Renal cortical epithelial cell (primary cell): ENCODE measurements around the gene EFHD2. TPM values are rescaled to one million over a fixed set of nuclear protein-coding genes. Genes with fewer than 3 reads are reported as not detected.

Source experiments
- DNase-seq: peaks from one replicate; pipeline ENCODE4 v3.0.0-alpha.2; 2011; ENCODE audit warnings: low read depth
- total RNA-seq: library from RNA; depleted of rRNA; stranded (reverse); fragments of >200 nt; gene quantifications from 2 replicates; pipeline ENCODE4 v1.2.3, GENCODE V29; 2014

EFHD2 gene
- total RNA-seq, 1 donor from 2014 or later = 27.8 TPM

DNA sequence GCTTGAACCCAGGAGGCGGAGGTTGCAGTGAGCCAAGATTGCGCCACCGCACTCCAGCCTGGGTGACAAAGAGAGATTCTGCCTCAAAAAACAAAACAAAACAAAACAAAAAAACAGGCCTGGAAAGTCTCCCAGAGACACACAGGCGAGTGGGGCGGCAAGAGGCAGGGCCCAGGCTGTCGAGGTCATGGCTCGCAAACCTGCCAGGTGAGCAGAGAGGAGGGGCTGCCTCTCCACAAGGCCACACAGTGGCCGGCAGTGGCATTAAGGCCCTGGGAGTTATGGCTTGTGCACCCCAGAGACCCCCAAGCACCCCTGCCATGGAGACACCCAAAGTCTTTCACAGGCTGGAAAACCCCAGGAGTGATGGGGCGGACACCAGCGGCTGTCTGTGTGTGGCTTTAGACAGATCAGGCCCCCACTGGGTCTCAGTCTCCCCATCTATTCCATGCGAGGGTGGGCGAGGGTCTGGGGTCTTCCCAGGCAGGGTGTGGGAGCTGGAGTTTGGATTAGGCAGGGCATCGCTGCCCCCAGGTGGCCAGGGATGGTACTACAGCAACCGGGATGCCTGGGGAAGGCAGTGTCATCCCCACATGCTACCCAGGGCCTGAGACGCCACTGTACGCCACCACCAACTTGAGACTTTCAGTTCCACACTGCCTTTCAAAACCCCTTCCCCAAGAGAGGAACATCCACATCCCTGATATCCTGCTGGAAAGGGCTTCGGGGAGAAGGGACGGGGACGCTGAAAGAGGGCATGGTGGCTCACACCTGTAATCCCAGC, 21.3 kb downstream of the EFHD2 start:
- no peak for DNase-seq

DNA sequence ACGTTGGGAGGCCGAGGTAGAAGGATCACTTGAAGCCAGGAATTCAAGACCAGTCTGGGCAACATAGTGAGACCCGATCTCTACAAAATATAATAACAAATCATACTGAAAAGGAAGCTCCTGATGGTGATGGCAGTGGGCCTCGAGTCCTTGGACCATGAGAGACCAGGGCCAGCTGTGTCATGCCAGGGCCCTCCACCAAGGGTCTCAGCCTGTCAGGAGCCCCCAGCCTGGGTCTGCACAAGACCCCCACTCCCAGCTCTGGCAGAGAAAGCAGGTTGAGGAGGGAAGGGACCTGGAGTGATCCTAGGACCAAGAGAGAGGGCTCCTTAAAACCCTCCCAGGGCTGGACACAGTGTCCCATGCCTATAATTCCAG, 21.9 kb downstream of the EFHD2 start:
- DNase-seq = no peak

DNA sequence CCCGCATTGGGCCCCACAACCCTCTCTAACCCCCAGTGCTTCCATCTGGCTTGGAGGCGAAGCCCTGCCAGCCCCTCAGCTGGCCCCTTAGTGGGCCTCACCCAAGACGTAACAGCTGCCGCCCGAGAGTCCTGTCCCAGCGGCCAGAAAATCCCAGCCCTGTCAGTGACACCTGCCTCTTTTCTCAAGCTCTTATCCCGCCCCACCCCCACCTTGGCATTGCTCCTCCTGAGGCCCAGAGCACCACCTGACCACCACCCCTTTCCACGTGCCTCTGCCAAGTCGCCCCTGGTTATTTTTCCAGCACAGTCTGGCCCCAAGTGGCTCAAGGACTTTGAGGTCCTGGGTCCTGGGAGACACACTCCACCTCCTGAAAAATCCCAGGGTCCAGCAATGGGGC, 22.6 kb downstream of the EFHD2 start:
- no peak for DNase-seq

DNA sequence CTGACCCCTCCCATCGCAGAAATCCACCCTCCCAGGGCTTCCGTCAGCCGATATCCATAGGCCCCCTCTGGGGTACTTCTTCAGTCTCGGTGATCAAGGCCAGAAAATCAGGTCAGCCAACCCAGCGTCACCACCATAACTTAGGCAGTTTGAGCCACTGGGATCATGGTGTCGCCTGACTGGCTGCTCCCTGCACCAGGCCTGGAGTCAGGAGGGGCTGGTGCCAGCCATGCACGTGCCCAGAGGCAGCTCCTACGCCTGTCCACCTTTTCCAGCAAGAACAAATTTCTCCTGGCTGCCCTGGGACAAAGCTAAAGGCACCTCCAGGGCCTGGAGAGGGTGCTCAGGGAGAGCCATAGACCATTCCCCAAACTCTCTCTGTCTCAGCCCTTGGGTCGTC, 23.8 kb downstream of the EFHD2 start:
- DNase-seq = no peak

DNA sequence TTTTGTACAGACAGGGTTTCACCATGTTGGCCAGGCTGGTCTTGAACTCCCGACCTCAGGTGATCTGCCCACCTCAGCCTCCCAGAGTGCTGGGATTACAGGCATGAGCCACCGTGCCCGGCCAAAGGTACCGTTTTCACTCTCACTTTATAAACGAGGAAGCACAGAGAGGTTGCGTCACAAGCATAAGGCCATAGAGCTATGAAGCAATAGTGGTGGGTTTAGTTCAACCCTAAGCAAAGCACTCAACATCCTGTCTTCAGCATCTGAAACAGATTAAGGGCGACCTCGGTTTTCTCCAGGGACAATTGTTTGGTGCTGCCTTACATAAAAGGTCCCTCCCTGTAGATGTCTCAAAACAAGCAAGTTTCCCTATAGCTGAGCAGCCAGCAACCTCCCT, 25.1 kb downstream of the EFHD2 start:
- peak; percentile 44 for DNase-seq

DNA sequence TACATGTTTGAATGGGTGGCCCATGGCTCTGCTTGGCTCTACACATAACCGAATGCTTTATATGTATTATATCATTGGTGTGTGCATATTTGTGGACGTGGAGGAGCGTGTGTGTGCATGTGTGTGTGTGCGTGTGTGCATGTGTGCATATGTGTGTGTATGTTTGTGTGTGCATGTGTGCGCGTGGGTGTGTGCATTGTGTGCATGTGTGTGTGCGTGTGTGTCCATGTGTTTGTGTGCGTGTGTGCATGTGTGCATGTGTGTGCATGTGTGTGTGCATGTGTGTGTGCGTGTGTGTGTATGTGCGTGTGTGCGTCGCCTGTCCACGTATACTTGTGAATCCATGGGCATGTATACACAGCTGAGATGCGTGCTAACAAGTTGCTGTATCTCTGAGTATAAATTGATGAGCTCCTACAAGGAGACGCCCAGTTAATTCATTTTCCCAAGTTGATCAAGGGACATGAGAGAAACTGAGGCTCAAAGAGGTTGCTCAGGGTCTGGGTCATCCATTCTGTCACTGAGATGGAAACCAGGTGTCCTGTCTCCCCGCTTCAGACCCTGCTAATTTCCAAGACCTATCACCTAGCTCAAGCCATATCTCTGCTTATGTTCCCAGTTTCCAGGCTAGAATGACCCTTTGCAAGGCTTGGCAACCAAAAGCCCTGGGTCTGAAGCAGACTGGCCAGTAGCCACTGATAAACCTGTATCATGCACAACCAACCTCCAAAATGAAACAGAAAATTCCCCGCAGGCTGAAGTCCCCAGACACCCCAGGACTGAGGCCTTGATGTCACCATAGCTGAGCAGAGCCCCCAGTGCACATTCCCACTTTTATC, 25.8 kb downstream of the EFHD2 start:
- no peak for DNase-seq

DNA sequence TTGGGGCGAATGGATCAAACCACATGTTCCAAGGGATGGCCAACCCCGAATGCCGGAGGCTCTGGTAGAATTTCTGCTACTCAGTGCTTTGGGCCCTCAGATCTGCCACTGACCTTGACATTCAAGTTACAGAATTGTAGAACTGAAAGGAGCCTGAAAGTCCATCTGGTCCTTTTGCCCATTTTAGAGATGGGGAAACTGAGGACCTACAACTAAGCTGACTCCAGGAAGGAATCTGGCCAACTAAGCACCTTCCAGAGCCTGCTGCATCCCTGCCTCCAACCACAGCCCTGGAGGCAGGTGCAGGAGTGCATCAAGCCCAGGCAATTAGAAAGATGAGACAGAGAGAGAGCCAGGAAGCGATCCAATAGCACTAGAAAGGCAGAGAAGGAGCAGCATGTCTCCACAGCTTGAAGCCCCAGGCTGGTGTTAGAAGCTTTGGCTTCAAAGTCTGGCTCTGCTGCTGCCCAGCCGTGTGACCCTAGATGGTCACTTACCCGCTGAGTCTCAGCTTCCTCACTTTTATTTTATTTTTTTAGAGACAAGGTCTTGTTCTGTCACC, 27.3 kb downstream of the EFHD2 start:
- no peak for DNase-seq

DNA sequence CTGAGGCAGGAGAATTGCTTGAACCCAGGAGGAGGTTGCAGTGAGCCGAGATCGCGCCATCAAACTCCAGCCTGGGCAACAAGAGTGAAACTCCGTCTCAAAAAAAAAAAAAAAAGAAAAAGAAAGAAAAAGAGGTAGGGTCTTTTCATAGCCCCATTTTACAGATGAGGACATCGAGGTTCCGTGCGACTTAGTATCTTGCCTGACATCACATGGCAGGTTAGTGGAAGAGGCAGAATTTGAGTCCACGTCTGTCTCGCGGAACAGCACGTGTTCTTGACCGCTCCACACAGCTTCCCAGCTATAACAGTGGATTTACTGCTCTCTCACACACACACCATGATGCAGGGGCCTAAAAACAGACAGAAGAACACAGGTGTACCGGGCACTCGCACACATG, 29.6 kb downstream of the EFHD2 start:
- DNase-seq = no peak

DNA sequence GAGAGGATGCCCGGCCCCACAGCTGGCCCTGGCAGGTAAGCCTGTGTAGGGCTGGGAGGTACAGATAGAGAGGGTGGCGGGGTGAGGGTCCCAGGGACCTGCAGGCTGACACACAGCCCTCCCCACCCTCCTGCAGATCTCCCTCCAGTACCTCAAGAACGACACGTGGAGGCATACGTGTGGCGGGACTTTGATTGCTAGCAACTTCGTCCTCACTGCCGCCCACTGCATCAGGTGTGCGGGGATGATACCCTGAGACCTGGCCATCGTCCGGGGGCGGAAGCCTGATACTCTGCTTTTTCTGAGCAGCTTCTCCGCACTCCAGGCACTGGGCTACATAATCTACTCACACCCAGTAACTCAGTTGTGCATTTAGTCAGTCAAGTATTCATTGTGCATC, 30.7 kb downstream of the EFHD2 start:
- DNase-seq = no peak

DNA sequence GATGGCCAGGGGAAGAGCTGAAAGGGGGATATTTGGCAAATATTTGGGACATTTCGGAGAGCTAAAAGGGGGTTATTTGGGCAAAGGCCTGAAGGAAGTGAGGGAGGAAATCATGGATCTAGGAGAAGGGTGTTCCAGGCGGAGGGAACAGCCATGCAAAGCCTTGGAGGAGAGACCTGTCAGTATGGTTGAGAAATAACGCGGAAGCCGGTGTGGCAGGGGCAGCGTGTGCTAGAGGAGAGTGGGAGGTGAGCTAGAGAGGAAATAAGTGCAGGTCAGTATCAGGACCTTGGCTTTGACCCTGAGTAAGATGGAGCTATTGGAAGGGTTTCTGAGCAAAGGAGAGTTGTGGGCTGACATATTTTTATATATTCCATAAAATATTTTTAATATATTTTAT, 31.6 kb downstream of the EFHD2 start:
- no peak for DNase-seq

DNA sequence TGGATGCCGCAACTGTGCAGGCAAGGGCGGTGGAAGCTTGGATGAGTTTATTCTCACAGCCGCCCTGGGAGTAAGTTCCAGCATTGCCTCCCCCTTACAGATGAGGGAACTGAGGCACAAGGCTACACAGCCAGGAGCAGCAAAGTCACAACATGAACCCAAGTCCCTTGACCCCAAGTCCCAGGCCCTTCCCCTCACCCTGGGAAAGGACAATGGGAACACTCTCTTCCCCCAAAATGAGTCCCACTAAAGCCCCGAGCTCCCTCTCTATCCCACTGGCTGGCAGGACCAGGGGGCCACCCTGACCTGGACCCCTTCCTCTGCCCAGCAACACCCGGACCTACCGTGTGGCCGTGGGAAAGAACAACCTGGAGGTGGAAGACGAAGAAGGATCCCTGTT, 32.4 kb downstream of the EFHD2 start:
- no peak for DNase-seq

DNA sequence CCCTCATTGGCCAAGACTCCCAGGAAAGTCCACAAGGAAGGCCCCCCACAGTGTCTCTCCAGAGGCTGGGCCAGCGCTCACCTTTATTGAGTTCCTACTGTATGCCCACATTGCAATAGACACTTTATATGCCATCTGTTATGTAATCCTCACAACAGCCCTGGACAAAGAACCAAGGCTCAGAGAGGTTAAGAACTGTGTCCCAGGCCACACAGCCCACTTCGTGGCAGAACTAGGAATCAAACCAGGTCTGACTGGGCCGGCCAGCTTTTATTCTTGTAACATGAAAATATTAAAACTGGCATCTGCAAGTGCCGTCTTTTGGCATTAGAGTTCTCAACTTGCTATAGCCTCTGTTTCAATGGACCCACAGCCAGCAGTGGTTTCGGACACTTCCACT, 33.1 kb downstream of the EFHD2 start:
- DNase-seq = no peak

DNA sequence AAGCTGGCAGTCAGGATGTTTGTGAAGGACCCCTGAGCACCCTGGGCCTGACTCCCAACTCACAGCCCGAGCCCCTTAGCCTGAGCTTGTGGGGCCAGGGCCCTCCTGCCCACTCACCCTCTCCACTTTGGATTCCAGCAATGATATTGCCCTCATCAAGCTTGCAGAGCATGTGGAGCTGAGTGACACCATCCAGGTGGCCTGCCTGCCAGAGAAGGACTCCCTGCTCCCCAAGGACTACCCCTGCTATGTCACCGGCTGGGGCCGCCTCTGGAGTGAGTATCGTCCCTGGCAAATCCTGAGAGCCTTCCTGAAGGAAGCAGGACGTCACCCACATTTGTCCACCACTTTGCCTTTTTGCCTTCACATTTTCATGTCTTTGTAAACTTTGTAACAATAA, 33.6 kb downstream of the EFHD2 start:
- DNase-seq = no peak

DNA sequence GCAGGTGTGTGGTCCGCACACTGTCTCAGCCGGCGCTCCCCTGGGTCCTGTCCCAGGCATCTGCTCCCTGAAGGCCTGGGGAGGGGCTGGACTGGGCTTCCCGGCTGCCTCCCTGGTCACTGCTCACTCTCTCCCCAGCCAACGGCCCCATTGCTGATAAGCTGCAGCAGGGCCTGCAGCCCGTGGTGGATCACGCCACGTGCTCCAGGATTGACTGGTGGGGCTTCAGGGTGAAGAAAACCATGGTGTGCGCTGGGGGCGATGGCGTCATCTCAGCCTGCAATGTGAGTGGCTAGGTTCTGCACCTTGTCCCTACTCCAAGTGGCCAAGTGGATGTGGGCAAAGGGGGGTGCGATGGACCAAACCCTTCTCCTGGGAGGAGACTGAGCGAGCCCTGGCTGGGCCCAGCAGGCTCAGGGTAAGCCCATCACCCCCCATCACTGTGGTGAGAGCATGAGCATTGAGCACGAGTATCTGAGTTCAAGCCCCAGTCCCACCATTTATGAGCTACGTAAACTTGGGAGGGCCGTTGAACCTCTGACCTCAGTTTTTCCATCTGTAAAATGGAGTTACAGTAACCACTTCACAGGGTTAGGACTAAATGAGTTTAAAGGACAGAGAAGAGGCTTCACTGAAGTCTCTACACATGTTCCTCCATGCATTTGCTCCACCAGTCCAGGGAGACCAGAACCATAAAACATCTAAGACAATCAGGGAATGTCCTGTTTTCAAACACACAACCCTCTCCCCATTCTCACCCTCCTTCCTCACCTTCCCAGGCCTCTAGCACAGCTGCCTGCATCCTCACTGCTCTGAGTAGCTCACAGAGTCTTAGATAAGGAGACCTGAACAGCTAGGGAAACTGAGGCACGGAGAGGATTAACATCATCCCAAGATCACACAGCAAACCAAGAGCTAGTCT, 35.0 kb downstream of the EFHD2 start:
- no peak for DNase-seq

DNA sequence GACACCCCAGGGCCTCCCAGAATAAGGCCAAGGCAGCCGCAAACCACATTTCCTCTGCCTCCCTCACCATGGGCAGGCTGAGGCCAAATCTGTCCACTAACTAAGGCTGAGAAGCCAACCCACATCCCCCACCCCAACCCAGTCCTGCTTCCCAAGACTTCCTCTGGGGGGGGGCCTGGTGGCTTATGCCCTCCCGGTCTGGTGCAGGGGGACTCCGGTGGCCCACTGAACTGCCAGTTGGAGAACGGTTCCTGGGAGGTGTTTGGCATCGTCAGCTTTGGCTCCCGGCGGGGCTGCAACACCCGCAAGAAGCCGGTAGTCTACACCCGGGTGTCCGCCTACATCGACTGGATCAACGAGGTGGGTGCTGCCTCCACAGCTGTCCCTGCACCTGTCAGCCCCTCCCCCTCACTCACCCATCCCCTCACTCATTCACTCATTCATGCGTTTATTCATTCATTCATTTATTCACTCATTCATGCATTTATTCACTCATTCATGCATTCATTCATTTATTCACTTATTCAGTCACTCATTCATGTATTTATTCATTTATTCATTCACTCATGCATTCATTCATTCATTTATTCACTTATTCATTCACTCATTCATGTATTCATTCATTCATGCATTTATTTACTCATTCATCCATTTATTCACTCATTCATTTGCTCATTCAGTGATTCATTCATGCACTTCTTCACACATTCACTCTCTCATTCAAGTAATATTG, 35.9 kb downstream of the EFHD2 start:
- no peak for DNase-seq

DNA sequence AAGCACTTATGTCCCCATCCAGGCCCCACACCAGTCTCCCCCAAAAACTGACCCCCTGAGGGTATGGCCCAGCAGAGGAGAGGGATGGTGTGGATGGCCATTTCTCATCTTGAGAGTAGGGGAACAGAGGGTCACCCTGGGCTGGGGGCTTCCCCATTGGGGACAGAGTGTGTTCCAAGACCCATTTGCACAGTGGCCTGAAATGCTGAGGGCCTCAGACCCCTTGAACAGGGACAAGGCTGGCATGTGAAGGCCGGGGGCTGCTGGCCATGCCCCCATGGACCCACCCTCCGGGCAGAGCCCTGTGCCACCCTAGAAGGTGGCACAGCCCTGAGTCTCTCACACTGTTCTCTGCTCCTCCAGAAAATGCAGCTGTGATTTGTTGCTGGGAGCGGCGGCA, 36.5 kb downstream of the EFHD2 start:
- DNase-seq = no peak

DNA sequence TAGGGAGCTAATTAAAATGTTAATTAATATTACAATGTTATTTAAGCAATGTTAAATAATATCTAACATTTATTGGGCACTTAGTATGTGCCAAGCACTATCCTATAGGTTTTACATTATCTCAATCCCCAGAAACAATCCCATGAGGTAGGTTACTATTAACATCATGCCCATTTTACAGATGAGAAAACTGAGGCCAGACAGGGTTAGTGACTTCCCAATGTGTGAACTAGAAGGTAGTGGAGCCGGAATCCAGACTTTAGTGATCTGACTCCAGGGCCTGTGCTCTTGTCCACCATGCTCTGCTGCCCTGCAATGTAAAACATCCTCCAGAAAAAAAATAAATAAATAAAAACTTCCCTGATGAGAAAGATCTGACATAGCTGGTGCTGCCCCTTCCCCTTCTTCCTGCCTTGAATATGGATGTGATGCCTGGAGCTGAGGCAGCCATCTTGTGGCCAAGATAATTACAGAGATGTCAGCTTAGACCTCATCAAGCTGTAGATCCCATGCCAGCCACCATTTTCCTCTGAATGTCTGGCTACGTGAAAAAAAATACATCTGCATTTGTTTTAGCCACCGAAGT, 39.3 kb downstream of the EFHD2 start:
- DNase-seq = no peak

DNA sequence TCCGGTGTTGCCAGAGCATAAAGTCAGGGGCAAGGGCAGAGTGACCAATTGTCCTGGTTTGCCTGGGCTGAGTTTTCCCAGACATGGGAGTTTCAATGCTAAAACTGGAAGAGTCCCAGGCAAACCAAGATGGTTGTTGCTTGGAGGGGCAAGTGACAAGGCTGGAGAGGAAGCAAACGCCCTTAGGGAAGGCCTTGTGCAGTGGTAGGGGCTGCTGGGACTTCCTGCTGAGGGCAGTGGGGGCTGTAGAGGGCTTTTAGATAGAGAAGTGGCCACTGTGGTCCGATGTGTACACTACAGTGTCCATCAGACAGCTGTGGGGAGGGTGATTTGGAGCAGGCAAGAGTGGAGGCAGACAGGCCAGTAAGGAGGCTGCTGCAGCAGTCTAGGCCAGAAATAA, 39.9 kb downstream of the EFHD2 start:
- no peak for DNase-seq

DNA sequence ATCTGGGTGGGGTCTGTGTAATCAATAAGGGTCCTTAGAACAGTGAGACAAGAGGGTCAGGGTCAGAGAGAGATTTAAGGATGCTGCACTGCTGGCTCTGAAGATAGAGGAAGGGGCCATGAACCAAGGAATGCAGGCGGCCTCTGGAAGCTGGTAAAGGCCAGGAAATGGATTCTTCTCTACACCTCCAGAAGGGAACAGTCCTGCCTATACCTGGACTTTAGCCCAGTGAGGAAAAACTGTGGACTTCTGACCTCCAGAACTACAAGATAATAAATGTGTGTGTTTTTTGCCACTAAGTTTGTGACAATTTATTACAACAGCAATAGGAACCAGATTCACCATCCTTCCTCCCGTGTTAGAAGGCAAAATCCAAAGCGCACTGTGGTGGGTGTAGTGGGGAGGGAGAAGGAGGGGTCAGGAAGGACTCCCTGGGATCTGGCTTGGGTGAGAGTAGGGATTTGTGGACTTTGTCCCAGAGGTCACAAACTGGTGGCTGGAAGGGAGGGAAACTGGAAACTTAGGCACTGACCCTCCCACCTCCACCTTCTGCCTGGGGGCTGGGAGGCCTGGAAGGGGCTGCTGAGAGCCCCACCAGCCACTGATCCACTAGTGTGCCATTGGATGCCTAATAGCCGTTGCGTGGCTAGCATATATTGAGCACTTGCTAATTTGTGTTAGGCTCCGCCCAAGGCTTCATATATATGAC, 41.5 kb downstream of the EFHD2 start:
- no peak for DNase-seq

DNA sequence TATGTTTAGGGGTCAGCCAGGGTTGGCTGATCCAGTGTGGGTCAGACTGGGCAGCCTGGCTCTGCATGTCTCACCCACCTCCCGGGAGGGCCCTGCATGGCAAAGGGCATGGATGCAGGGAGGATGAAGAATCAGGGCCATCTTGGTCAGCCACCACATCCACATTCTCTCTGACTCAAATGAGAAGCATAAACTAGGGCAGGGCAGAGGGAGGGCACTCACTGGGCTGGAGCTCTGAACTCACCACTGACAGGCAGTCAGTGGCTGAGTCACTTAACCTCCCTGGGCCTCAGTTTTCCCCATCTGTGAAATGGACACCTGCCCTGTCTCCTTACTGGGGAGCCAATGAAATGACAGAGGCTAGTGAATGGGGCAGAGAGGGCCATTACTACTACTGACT, 42.5 kb downstream of the EFHD2 start:
- no peak for DNase-seq
